Parathyroid adenoma (tissue), 2 donors: Measurements from ENCODE around the gene GPRC5B.
A peak's percentile ranks its signal among the peaks of the same experiment; 100 is the strongest.

Experiments
- H2AFZ ChIP-seq: fragments of 300-600 bp; sonication (generic); one replicate; pipeline ENCODE4 v1.7.0; 2017; ENCODE audit warnings: antibody characterized with exemption, mild to moderate bottlenecking
- H3K27ac ChIP-seq: fragments of 300-600 bp; sonication (generic); one replicate; pipeline ENCODE4 v1.7.0; 2017
- H3K27me3 ChIP-seq: fragments of 300-600 bp; sonication (generic); one replicate; pipeline ENCODE4 v1.7.0; 2017; ENCODE audit warnings: low read length; ENCODE audit not compliant: control insufficient read depth, insufficient read depth
- H3K36me3 ChIP-seq: fragments of 300-600 bp; sonication (generic); one replicate; pipeline ENCODE4 v1.7.0; 2017; ENCODE audit warnings: low read length; ENCODE audit not compliant: control insufficient read depth, insufficient read depth
- H3K4me1 ChIP-seq: fragments of 300-600 bp; sonication (generic); one replicate; pipeline ENCODE4 v1.7.0; 2017; ENCODE audit warnings: control low read depth
- H3K4me2 ChIP-seq: fragments of 300-600 bp; sonication (generic); one replicate; pipeline ENCODE4 v1.7.0; 2017; ENCODE audit warnings: low read length
- H3K4me3 ChIP-seq: fragments of 300-600 bp; sonication (generic); one replicate; pipeline ENCODE4 v1.7.0; 2017; ENCODE audit warnings: low read depth, low read length
- H3K79me2 ChIP-seq: fragments of 300-600 bp; sonication (generic); one replicate; pipeline ENCODE4 v1.7.0; 2017; ENCODE audit warnings: control low read depth
- H3K9ac ChIP-seq: fragments of 300-600 bp; sonication (generic); one replicate; pipeline ENCODE4 v1.7.0; 2017; ENCODE audit warnings: mild to moderate bottlenecking
- H3K9me3 ChIP-seq: fragments of 300-600 bp; sonication (generic); one replicate; pipeline ENCODE4 v1.7.0; 2017; ENCODE audit warnings: low read length; ENCODE audit not compliant: control insufficient read depth
- CTCF ChIP-seq: fragments of 300-600 bp; sonication (generic); IDR thresholded peaks from one replicate; pipeline ENCODE4 v1.7.0; 2017; ENCODE audit warnings: antibody characterized with exemption, mild to moderate bottlenecking
- donor health status: primary hyperparathyroidism.

Gene GPRC5B

GRCh38 chr16:19883966-19884485 is 622 bp downstream of the GPRC5B start:
- peak overlapping the region; percentile 83 for H2AFZ ChIP-seq
- H3K4me3 ChIP-seq, result peak overlapping the region; percentile 79
- no peaks in the 10 kb centered on the region for H3K27me3 ChIP-seq
- no peak overlapping the region for H3K9ac ChIP-seq
- peak overlapping the region; percentile 73 for H3K27ac ChIP-seq
- H3K79me2 ChIP-seq, result peaks cover 39% of the 10 kb centered on the region
- no peaks in the 10 kb centered on the region for H3K9me3 ChIP-seq
- no peaks in the 10 kb centered on the region for H3K36me3 ChIP-seq
- H3K4me1 ChIP-seq, result no peaks in the 10 kb centered on the region
- TF ChIP-seq CTCF, result no peak
- peak overlapping the region; percentile 63 for H3K4me2 ChIP-seq

GRCh38 chr16:19883296-19883965 is 1.2 kb downstream of the GPRC5B start:
- Histone ChIP-seq H3K27ac (peak overlapping the region; percentile 73), H3K4me3 (peak overlapping the region; percentile 79), H3K27me3 (no peaks in the 10 kb centered on the region), H3K4me1 (no peaks in the 10 kb centered on the region), H3K9ac (no peak overlapping the region), H3K36me3 (no peaks in the 10 kb centered on the region), H2AFZ (peak overlapping the region; percentile 83), H3K4me2 (peak overlapping the region; percentile 63), H3K9me3 (no peaks in the 10 kb centered on the region), H3K79me2 (peaks cover 45% of the 10 kb centered on the region)
- TF ChIP-seq CTCF, result no peak

- Histone ChIP-seq H3K27me3 (no peaks in the 10 kb centered on the region), H3K9me3 (no peaks in the 10 kb centered on the region), H3K9ac (no peak overlapping the region), H2AFZ (peak overlapping the region; percentile 83), H3K27ac (peak overlapping the region; percentile 73), H3K79me2 (peaks cover 47% of the 10 kb centered on the region), H3K4me1 (no peaks in the 10 kb centered on the region), H3K4me2 (peak overlapping the region; percentile 63), H3K4me3 (peak overlapping the region; percentile 79), H3K36me3 (no peaks in the 10 kb centered on the region)
- no peak for TF ChIP-seq CTCF
Measured at GRCh38 chr16:19882646-19883045, 2.0 kb downstream of the GPRC5B start.

GRCh38 chr16:19882186-19882585 is 2.5 kb downstream of the GPRC5B start:
- Histone ChIP-seq H3K36me3 (no peaks in the 10 kb centered on the region), H3K4me2 (no peak overlapping the region), H3K27me3 (no peaks in the 10 kb centered on the region), H3K27ac (peak overlapping the region; percentile 20), H3K9ac (no peak overlapping the region), H3K9me3 (no peaks in the 10 kb centered on the region), H3K4me1 (peaks cover 1% of the 10 kb centered on the region), H2AFZ (no peak overlapping the region), H3K4me3 (no peak overlapping the region), H3K79me2 (peaks cover 49% of the 10 kb centered on the region)
- no peak for TF ChIP-seq CTCF

- Histone ChIP-seq H3K27me3 (no peaks in the 10 kb centered on the region), H3K4me3 (no peak overlapping the region), H3K36me3 (no peaks in the 10 kb centered on the region), H3K27ac (peak overlapping the region; percentile 20), H2AFZ (no peak overlapping the region), H3K4me1 (peaks cover 2% of the 10 kb centered on the region), H3K4me2 (no peak overlapping the region), H3K9ac (no peak overlapping the region), H3K9me3 (no peaks in the 10 kb centered on the region), H3K79me2 (peaks cover 53% of the 10 kb centered on the region)
- no peak for TF ChIP-seq CTCF
Measured at GRCh38 chr16:19881783-19882182, 2.9 kb downstream of the GPRC5B start.
